COLO668 (cell line): ENCODE measurements around the gene ECEL1.

ENCODE experiments used
- DNase-seq: peaks from one replicate; lab custom pipeline; 2025; ENCODE audit not compliant: unreplicated experiment; lab: John Stamatoyannopoulos, UW

Gene ECEL1

GRCh38 chr2:232498452-232498851 is 10.8 kb upstream of the ECEL1 start:
- no peak for DNase-seq

GRCh38 chr2:232497348-232497747 is 9.7 kb upstream of the ECEL1 start:
- no peak for DNase-seq

GRCh38 chr2:232496501-232497270 is 9.1 kb upstream of the ECEL1 start:
- no peak for DNase-seq

- no peak for DNase-seq
Observed at GRCh38 chr2:232495292-232495691, 7.7 kb upstream of the ECEL1 start.

GRCh38 chr2:232494542-232494941 is 6.9 kb upstream of the ECEL1 start:
- DNase-seq, result no peak

GRCh38 chr2:232493701-232494474 is 6.3 kb upstream of the ECEL1 start:
- DNase-seq, result no peak

GRCh38 chr2:232492963-232493700 is 5.5 kb upstream of the ECEL1 start:
- no peak for DNase-seq

GRCh38 chr2:232492236-232492848 is 4.7 kb upstream of the ECEL1 start:
- DNase-seq, result no peak

- no peak for DNase-seq
Observed at GRCh38 chr2:232491139-232491780, 3.6 kb upstream of the ECEL1 start.

GRCh38 chr2:232490221-232491138 is 2.8 kb upstream of the ECEL1 start:
- DNase-seq, result no peak

- DNase-seq, result no peak
Observed at GRCh38 chr2:232489516-232490220, 2.0 kb upstream of the ECEL1 start.

GRCh38 chr2:232488721-232489300 is 1.2 kb upstream of the ECEL1 start:
- DNase-seq, result no peak

GRCh38 chr2:232488097-232488711 is 570 bp upstream of the ECEL1 start:
- DNase-seq, result no peak

GRCh38 chr2:232486558-232487384 is 863 bp downstream of the ECEL1 start:
- DNase-seq, result peak; percentile 12

- no peak for DNase-seq
Observed at GRCh38 chr2:232485757-232486557, 1.7 kb downstream of the ECEL1 start.

- DNase-seq, result no peak
Observed at GRCh38 chr2:232485348-232485756, 2.3 kb downstream of the ECEL1 start.
